ENCODE measurements around the gene AMIGO3.
"Not testable (repeated sequence)": the region's sequence is repeated elsewhere in the genome, so short reads cannot be mapped to it uniquely, and the experiment has no call there.

Gene AMIGO3

DNA sequence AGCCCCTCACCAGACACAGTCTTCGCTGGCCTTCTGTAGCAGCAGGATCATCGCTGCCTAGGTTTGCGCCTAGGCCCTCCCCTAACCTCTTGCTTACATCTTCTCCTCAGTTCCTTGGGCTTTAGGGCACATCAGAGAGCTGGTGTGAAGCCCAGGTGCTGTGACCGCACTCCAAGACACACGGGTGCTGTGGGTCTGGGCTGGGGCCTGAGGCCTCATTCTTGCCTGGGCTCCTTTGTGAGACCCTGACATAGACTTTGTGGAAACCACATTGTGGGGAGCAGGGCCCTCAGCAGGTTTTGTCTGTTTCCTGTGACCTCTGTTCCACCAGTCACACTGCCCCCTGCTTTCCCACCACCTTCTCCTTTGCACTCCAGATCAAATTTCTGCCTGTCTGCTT lies 8.0 kb downstream of the AMIGO3 start:
- no peak for DNase-seq
- TF ChIP-seq POLR2A (IDR thresholded peaks at IDR 0.05; ENCODE audit: low read length) (no peak), GATA1 (IDR thresholded peaks at IDR 0.05; ENCODE audit: low read depth, low read length) (no peak)

DNA sequence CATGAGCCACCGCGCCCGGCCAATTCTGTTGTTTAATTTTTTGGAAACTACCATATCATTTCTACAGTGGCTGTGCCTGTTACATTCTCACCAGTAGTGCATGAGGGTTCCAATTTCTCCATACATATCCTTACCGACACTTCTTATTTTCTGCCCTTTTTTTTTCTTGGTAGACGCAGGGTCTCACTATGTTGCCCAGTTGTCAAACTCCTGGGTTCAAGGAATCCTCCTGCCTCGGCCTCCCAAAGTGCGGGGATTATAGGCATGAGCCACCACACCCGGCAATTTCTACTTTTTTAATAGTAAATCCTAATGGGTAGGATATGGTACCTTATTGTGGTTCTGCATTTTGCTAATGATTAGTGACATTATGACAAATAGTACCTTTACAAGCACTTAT lies 9.6 kb downstream of the AMIGO3 start:
- TF ChIP-seq GATA1 (IDR thresholded peaks at IDR 0.05; ENCODE audit: low read depth, low read length) (no peak), POLR2A (IDR thresholded peaks at IDR 0.05; ENCODE audit: low read length) (no peak)
- no peak for DNase-seq

DNA sequence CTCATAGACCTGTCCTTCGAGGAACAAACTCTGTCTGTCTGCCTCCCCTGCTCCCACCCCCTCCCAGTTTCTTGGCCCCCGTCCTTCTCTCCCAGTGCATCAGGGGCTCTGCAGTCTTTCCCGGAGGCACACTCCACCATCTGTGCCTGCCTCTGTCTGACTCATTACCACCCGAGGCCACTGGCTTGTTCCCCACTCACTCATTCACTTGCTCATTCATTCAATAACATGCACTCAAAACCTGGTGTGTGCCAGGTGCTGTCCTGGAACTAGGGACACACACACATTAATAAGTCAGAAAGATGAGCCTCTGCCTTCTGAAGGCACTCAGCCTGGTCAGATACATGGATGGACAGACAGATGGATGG lies 12.4 kb downstream of the AMIGO3 start:
- TF ChIP-seq POLR2A (IDR thresholded peaks at IDR 0.05; ENCODE audit: low read length) (no peak), GATA1 (IDR thresholded peaks at IDR 0.05; ENCODE audit: low read depth, low read length) (no peak)
- no peak for DNase-seq

- TF ChIP-seq GATA1 (IDR thresholded peaks at IDR 0.05; ENCODE audit: low read depth, low read length) = no peak
- TF ChIP-seq POLR2A (IDR thresholded peaks at IDR 0.05; ENCODE audit: low read length) = no peak
- DNase-seq = no peak
Observed at GRCh38 chr3:49706456-49707112, 12.9 kb downstream of the AMIGO3 start.

DNA sequence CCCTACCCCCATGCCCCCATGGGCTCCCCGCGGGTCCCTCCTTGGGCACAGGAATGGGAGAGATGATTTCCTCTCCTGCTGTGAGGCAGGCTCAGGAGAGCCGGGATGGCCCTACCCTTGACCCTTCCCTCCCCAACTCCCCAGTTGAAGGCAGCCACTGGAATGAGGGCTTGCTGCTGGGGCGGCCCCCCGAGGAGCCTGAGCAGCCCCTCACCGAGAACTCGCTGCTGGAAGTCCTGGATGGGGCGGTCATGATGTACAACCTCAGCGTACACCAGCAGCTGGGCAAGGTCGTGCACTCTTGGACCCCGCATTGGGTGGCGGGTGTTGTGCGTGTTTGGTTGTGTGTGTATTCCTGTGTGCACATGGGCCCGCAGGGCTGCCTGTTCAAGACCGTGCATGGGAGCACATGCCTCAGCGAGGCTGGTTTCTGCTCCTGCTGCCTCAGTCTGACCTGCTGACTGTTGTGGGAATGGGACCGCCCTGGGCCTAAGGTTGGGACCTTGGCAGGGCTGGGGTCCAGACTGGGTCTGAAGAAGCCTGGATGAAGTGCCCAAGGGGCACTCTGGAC lies 14.0 kb downstream of the AMIGO3 start:
- DNase-seq = no peak
- TF ChIP-seq GATA1 (IDR thresholded peaks at IDR 0.05; ENCODE audit: low read depth, low read length) = no peak
- no peak for TF ChIP-seq POLR2A (IDR thresholded peaks at IDR 0.05; ENCODE audit: low read length)

DNA sequence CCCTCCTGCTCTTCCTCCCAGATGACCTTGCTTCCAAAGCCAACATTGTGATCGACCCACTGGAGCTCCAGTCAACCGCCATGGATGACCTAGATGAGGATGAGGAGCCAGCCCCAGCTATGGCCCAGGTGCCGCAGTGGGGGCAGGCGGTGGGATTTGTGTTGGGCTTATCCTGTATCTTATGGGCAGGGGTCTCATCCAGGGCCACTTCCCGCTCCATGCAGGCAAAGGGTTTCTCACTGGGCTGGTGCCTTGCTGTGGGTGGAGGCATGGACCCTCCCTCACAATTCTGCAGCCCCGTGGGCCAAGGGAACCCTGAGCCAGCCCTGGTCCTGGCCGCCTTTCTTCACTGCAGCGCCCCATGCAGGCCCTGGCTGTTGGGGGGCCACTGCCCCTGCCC lies 14.9 kb downstream of the AMIGO3 start:
- DNase-seq = no peak
- no peak for TF ChIP-seq GATA1 (IDR thresholded peaks at IDR 0.05; ENCODE audit: low read depth, low read length)
- TF ChIP-seq POLR2A (IDR thresholded peaks at IDR 0.05; ENCODE audit: low read length) = no peak

- TF ChIP-seq POLR2A (IDR thresholded peaks at IDR 0.05; ENCODE audit: low read length) (no peak), GATA1 (IDR thresholded peaks at IDR 0.05; ENCODE audit: low read depth, low read length) (no peak)
- DNase-seq = no peak
Observed at GRCh38 chr3:49703956-49704355, 15.5 kb downstream of the AMIGO3 start.

DNA sequence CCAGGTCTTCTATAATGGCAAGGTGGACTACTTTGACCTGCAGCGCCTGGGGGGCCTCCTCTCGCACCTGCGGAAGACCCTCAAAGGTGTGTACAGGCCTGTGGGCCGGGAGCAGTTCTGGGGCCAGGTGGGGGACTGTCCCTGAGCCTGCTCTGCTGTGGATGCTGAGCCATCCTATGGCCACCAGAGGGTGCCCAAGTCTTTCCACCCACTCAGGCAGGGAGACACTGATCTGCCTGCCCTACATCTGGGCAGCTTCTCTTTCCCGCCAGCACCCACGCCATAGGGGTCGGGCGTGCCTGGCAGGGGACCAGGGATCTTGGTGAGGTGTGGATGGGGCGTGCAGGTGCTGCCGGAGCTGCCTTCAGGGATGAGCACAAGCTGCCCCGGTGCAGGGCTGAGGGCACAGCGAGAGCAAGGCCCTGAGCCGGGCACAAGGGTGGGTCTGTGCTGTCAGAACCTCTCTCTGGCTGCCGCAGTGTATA lies 16.0 kb downstream of the AMIGO3 start:
- peak; percentile 71 to 80 for DNase-seq
- TF ChIP-seq GATA1 (IDR thresholded peaks at IDR 0.05; ENCODE audit: low read depth, low read length) (no peak), POLR2A (IDR thresholded peaks at IDR 0.05; ENCODE audit: low read length) (no peak)

DNA sequence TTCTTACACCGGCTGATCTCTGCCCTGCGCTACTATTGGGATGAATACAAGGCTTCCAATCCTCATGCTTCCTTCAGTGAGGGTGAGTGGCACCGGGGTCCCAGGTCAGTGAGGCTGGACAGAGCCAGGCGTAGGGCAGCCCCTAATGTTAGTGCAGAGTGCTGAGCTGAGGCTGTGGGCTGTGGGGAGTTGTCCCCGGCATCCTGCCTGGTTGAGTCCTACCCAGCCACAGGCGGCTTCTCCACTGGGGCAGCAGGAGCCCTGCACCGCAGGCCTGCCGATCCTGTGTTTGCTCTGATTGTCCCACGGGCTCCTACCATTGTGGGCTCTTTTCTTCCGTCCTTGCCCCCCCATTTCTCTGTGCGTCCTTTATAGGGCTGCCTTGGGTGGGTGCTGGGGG lies 16.8 kb downstream of the AMIGO3 start:
- no peak for TF ChIP-seq POLR2A (IDR thresholded peaks at IDR 0.05; ENCODE audit: low read length)
- TF ChIP-seq GATA1 (IDR thresholded peaks at IDR 0.05; ENCODE audit: low read depth, low read length) = no peak
- DNase-seq = no peak

- DNase-seq = peak; percentile 24 to 38
- TF ChIP-seq GATA1 (IDR thresholded peaks at IDR 0.05; ENCODE audit: low read depth, low read length) (no peak), POLR2A (IDR thresholded peaks at IDR 0.05; ENCODE audit: low read length) (no peak)
Observed at GRCh38 chr3:49701388-49702077, 18.0 kb downstream of the AMIGO3 start.

GRCh38 chr3:49700453-49701128 lies 18.9 kb downstream of the AMIGO3 start:
- DNase-seq = no peak
- no peak for TF ChIP-seq GATA1 (IDR thresholded peaks at IDR 0.05; ENCODE audit: low read depth, low read length)
- TF ChIP-seq POLR2A (IDR thresholded peaks at IDR 0.05; ENCODE audit: low read length) = no peak

DNA sequence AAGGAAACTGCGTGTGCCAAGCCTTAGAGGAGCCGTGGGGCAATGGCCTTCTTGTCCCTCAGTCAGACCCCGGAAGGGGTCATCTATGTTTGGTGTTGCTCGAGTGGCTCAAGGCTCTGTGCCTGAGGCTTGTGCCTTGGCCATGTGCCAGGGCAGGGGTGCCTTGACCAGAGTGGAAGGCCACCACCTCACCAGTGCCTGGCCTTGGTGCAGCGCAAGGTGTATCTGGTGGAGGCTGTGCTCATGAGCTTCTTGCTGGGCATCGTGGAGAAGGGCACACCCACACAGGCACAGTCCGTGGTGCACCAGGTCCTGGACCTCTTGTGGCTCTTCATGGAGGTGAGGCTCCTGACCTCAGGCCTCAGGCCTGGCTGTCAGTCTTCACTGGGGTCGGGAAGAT lies 19.5 kb downstream of the AMIGO3 start:
- no peak for DNase-seq
- TF ChIP-seq POLR2A (IDR thresholded peaks at IDR 0.05; ENCODE audit: low read length) (no peak), GATA1 (IDR thresholded peaks at IDR 0.05; ENCODE audit: low read depth, low read length) (no peak)

- no peak for TF ChIP-seq POLR2A (IDR thresholded peaks at IDR 0.05; ENCODE audit: low read length)
- TF ChIP-seq GATA1 (IDR thresholded peaks at IDR 0.05; ENCODE audit: low read depth, low read length) = no peak
- DNase-seq = peak in 1 of 2 experiments; percentile 24
Observed at GRCh38 chr3:49699281-49699979, 20.1 kb downstream of the AMIGO3 start.

DNA sequence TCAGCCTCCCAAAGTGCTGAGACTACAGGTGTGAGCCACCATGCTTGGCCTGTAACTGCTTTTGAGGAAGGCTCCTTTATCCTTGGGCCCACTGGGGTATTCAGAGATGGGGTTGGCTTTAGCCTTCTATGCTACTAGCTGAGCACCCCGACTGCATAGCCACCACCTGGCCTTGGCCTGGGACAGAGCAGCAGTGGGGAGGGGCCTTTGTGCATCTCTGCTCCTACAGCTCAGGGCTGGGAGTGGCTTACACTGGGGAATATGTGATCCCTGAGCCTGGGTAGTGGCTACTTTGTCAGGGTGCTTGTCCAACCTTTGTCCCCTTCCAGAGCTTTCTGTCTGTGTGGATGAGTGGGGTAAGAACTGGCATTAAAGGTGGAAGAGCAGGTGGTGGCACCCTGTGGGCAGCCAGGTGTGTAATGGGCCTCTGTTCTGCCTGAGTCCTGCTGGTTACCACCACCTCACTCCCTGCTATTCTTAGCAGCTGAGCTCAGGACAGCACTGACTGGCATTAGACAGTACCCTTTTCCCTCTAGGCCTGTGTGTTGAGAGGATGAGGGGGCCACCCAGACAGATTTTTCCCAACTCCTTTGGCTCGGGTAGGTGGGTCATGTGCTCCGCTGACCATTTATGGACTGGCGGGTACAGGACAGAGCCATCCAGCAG lies 24.0 kb downstream of the AMIGO3 start:
- not testable (repeated sequence) for DNase-seq

DNA sequence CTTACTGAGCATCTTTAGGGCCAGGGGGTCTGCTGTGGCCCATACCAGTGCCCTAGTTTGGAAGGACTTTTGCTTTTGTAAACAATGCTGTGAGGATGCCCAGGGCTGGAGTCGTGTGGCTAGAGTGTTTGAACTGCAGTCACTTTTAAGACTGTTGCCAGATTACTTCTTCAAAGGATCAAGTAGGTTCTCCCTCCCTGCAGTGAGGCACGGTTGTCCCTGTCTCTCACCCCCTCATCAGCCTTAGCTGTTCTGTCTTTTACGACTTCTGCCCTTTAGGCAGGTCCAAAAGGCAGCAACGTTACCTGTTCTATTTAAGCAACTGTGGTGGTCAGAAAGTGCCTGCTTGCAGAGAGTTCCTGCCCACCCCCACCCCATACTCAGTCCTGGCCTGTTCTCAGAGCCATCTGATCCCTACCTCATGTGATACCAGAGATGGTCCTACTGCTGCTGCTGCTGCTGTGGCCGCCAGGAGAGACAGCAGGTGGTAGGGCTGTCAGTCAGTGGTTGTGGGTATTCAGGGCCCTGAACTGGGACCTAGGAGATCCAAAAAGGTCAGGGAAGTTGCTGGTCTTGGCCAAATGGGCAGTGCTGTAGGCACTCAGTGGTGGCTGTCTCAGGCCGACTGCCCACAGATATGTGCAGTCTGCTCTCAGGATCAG lies 24.9 kb downstream of the AMIGO3 start:
- not testable (repeated sequence) for DNase-seq

DNA sequence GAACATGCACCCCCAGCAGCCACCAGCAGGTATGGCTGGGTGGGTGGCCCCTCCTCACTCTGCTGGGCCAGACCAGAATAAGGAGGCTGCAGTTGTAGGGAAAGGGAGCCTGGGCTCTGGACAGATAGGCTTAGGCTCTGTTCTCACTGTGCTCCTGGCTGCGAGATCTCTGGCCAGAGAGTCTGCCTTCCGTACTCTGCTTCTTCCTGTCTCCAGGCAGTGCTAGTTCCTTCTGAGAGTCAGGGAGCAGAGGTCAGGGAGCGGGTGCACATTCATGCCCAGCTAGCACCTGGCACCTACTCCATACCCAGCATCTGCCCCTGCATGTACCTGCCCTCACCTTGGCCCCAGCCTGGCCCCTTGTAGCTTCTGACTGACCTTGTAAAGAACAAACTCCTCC lies 28.0 kb downstream of the AMIGO3 start:
- DNase-seq = not testable (repeated sequence)

DNA sequence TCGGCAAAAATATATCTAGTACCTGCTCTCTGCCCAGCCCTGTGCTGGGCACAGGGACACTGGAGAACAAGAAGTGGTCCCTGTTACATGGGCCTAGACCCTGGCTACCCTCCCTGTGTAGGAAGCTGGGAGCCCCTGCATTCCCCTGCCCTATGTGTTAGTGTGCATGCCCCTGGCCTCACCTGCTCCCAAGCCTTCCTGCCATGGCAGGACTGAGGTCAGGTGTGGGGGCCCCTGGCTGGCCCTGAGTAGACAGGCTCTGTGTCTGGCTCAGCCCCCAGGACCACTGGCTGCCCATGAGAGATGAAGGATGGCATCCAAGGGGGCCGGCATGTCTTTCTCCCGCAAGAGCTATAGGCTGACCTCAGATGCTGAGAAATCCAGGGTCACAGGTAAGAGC lies 28.6 kb downstream of the AMIGO3 start:
- DNase-seq = not testable (repeated sequence)

GRCh38 chr3:49689908-49690624 lies 29.4 kb downstream of the AMIGO3 start:
- not testable (repeated sequence) for DNase-seq

All from erythroblast (primary cell).